HUES64 (cell line): ENCODE data around the gene PLCD1.

ENCODE experiments used
- H3K27ac ChIP-seq: 2 replicates; pipeline ENCODE4 v1.7.0; 2013; ENCODE audit warnings: low read depth, low read length, inconsistent platforms
- H3K27me3 ChIP-seq: 2 replicates; pipeline ENCODE4 v1.6.1; 2013; ENCODE audit warnings: mild to moderate bottlenecking, low read length; ENCODE audit not compliant: insufficient read depth
- H3K36me3 ChIP-seq: 2 replicates; pipeline ENCODE4 v1.6.1; 2013; ENCODE audit warnings: mild to moderate bottlenecking, low read length; ENCODE audit not compliant: insufficient read depth
- H3K4me1 ChIP-seq: 2 replicates; pipeline ENCODE4 v1.6.1; 2013; ENCODE audit warnings: mild to moderate bottlenecking, low read length, moderate library complexity; ENCODE audit not compliant: insufficient read depth
- H3K4me3 ChIP-seq: 2 replicates; pipeline ENCODE4 v1.5.1; 2013; ENCODE audit warnings: mild to moderate bottlenecking, low read length, moderate library complexity
- H3K9ac ChIP-seq: 2 replicates; pipeline ENCODE4 v1.6.1; 2013; ENCODE audit warnings: mild to moderate bottlenecking, low read depth, low read length
- H3K9me3 ChIP-seq: 2 replicates; pipeline ENCODE4 v1.6.1; 2013; ENCODE audit warnings: low read depth, low read length; ENCODE audit not compliant: insufficient read depth
- WGBS: fragments of 150-250, 120-280 bp; methylation state at CpG from one replicate; pipeline ENCODE4 v1.1.7; 2013; ENCODE audit warnings: missing lambda C conversion rate; 5-methylcytosine and 5-hydroxymethylcytosine counted together

Gene PLCD1

GRCh38 chr3:37968199-37968598, 61.2 kb downstream of the PLCD1 start:
- no peaks in the 10 kb centered on the region for H3K27me3 ChIP-seq
- peaks cover 2% of the 10 kb centered on the region; the same call in 1 of the 2 replicates for H3K4me1 ChIP-seq
- no peaks in the 10 kb centered on the region for H3K36me3 ChIP-seq
- 96% methylated on average over 9 of the region's 9 CpGs for WGBS
- H3K9ac ChIP-seq, result no peak overlapping the region
- no peaks in the 10 kb centered on the region for H3K9me3 ChIP-seq
- H3K27ac ChIP-seq, result no peak overlapping the region
- no peak overlapping the region for H3K4me3 ChIP-seq

GRCh38 chr3:37967260-37967881, 62.1 kb downstream of the PLCD1 start:
- 53% methylated on average over 5 of the region's 7 CpGs for WGBS
- H3K4me1 ChIP-seq, result peaks cover 10% of the 10 kb centered on the region
- no peak overlapping the region for H3K4me3 ChIP-seq
- H3K9me3 ChIP-seq, result no peaks in the 10 kb centered on the region
- H3K27me3 ChIP-seq, result no peaks in the 10 kb centered on the region
- no peaks in the 10 kb centered on the region for H3K36me3 ChIP-seq
- no peak overlapping the region for H3K9ac ChIP-seq
- no peak overlapping the region for H3K27ac ChIP-seq

- no peaks in the 10 kb centered on the region for H3K36me3 ChIP-seq
These were observed 64.7 kb downstream of the PLCD1 start for GRCh38 chr3:37964716-37965115.

GRCh38 chr3:37964146-37964545, 65.3 kb downstream of the PLCD1 start:
- H3K4me1 ChIP-seq, result peaks cover 22% of the 10 kb centered on the region
- H3K4me3 ChIP-seq, result no peak overlapping the region
- no peaks in the 10 kb centered on the region for H3K9me3 ChIP-seq
- no peaks in the 10 kb centered on the region for H3K27me3 ChIP-seq
- no peak overlapping the region for H3K9ac ChIP-seq
- H3K27ac ChIP-seq, result no peak overlapping the region
- 98% methylated on average over 2 of the region's 3 CpGs for WGBS
- no peaks in the 10 kb centered on the region for H3K36me3 ChIP-seq

More at GRCh38 chr3:37964716-37965115, 64.7 kb downstream of the PLCD1 start:
- 92% methylated on average over 1 of the region's 1 CpG for WGBS
- Histone ChIP-seq H3K4me3 (no peak overlapping the region), H3K27ac (no peak overlapping the region), H3K27me3 (no peaks in the 10 kb centered on the region), H3K4me1 (peaks cover 22% of the 10 kb centered on the region), H3K9ac (no peak overlapping the region), H3K9me3 (no peaks in the 10 kb centered on the region)

GRCh38 chr3:37963635-37964034, 65.8 kb downstream of the PLCD1 start:
- Histone ChIP-seq H3K4me1 (peaks cover 22% of the 10 kb centered on the region), H3K9ac (no peak overlapping the region), H3K9me3 (no peaks in the 10 kb centered on the region), H3K27ac (no peak overlapping the region), H3K4me3 (no peak overlapping the region), H3K27me3 (no peaks in the 10 kb centered on the region), H3K36me3 (no peaks in the 10 kb centered on the region)
- WGBS, result 95% methylated on average over 3 of the region's 3 CpGs

- no peak overlapping the region for H3K9ac ChIP-seq
- WGBS, result 77% methylated on average over 5 of the region's 5 CpGs
- no peak overlapping the region for H3K4me3 ChIP-seq
- H3K9me3 ChIP-seq, result no peaks in the 10 kb centered on the region
- H3K27me3 ChIP-seq, result no peaks in the 10 kb centered on the region
- H3K36me3 ChIP-seq, result no peaks in the 10 kb centered on the region
- 0 out of 2 replicates have a peak overlapping the region, but pooled peaks have one; percentile 1 for H3K27ac ChIP-seq
- peaks cover 22% of the 10 kb centered on the region for H3K4me1 ChIP-seq
These were observed 66.4 kb downstream of the PLCD1 start for GRCh38 chr3:37963016-37963415.

- 61% methylated on average over 6 of the region's 6 CpGs for WGBS
- H3K4me3 ChIP-seq, result no peak overlapping the region
- no peaks in the 10 kb centered on the region for H3K36me3 ChIP-seq
- H3K9me3 ChIP-seq, result no peaks in the 10 kb centered on the region
- H3K9ac ChIP-seq, result peak overlapping the region; percentile 7; the same call in 1 of the 2 replicates
- no peaks in the 10 kb centered on the region for H3K27me3 ChIP-seq
- peaks cover 28% of the 10 kb centered on the region for H3K4me1 ChIP-seq
- peak overlapping the region; percentile 66 for H3K27ac ChIP-seq
These were observed 67.6 kb downstream of the PLCD1 start for GRCh38 chr3:37961622-37962431.

GRCh38 chr3:37957539-37957936, 71.9 kb downstream of the PLCD1 start:
- H3K4me3 ChIP-seq, result no peak overlapping the region
- no peaks in the 10 kb centered on the region for H3K9me3 ChIP-seq
- WGBS, result 88% methylated on average over 7 of the region's 7 CpGs
- H3K4me1 ChIP-seq, result peaks cover 30% of the 10 kb centered on the region
- peaks cover 12% of the 10 kb centered on the region; the same call in 1 of the 2 replicates for H3K36me3 ChIP-seq
- H3K27me3 ChIP-seq, result no peaks in the 10 kb centered on the region
- no peak overlapping the region; the same call in 1 of the 2 replicates for H3K27ac ChIP-seq
- H3K9ac ChIP-seq, result no peak overlapping the region
